Raji (cell line): ENCODE data around the gene SGCD.

Experiments used
- POLR2A ChIP-seq: IDR thresholded peaks from 2 replicates; pipeline ENCODE4 v1.6.1; 2011; ENCODE audit warnings: low read depth, low read length, control low read depth; ENCODE audit not compliant: insufficient read depth

SGCD gene

GRCh38 chr5:156588306-156588705, 261.3 kb downstream of the SGCD start:
- TF ChIP-seq POLR2A: no peak

- TF ChIP-seq POLR2A: no peak
These were observed 262.4 kb downstream of the SGCD start for GRCh38 chr5:156589104-156589945.

- no peak for TF ChIP-seq POLR2A
These were observed 262.9 kb downstream of the SGCD start for GRCh38 chr5:156589946-156590216.

- TF ChIP-seq POLR2A: no peak
These were observed 264.0 kb downstream of the SGCD start for GRCh38 chr5:156590978-156591377.

GRCh38 chr5:156591631-156592030, 264.7 kb downstream of the SGCD start:
- TF ChIP-seq POLR2A: no peak

- TF ChIP-seq POLR2A: no peak
These were observed 266.6 kb downstream of the SGCD start for GRCh38 chr5:156593546-156593945.

GRCh38 chr5:156594406-156594805, 267.4 kb downstream of the SGCD start:
- no peak for TF ChIP-seq POLR2A

- no peak for TF ChIP-seq POLR2A
These were observed 268.3 kb downstream of the SGCD start for GRCh38 chr5:156595132-156595787.

GRCh38 chr5:156597276-156597675, 270.3 kb downstream of the SGCD start:
- no peak for TF ChIP-seq POLR2A

- no peak for TF ChIP-seq POLR2A
These were observed 272.0 kb downstream of the SGCD start for GRCh38 chr5:156598964-156599363.

GRCh38 chr5:156615901-156616300, 288.9 kb downstream of the SGCD start:
- TF ChIP-seq POLR2A: no peak

- TF ChIP-seq POLR2A: no peak
These were observed 290.5 kb downstream of the SGCD start for GRCh38 chr5:156617426-156617825.

GRCh38 chr5:156618601-156619000, 291.6 kb downstream of the SGCD start:
- TF ChIP-seq POLR2A: no peak

GRCh38 chr5:156621719-156622118, 294.8 kb downstream of the SGCD start:
- TF ChIP-seq POLR2A: no peak

- TF ChIP-seq POLR2A: no peak
These were observed 296.5 kb downstream of the SGCD start for GRCh38 chr5:156623381-156624040.

GRCh38 chr5:156624686-156625085, 297.7 kb downstream of the SGCD start:
- TF ChIP-seq POLR2A: no peak
